ENCODE data around the gene KCNH2.

DNA sequence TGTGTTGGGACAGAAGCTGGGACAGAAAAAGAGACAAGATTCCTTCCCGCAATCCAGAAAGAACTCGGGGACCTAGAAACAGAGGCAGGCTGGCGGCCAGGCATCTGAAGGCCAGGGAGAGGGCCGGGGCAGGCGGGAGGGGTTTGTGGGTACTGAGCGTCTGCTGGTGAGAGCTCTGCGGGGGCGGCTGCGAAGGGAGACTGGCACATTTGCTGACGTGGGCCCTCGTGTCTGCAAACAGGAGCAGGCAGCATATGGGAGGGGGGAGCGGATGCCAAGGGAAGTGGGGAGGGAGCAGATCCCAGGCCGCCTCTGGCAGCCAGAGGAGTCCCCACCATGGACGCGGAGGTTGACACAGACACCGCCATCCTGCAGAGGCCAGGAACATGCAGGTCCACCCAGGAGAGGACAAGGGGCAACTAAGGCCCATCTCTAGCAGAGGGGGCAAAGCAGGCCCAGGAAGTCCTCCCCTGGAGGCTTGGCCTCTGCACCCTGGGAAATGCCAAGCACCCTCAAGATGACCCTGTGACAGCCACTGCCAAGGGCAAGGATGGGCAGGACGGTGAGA, 32.2 kb downstream of the KCNH2 start:
- TF ChIP-seq ZNF232 (CRISPR knock-in tag; IDR thresholded peaks at IDR 0.05) = no peak
- no peak for TF ChIP-seq SP1 (CRISPR knock-in tag; conservative IDR thresholded peaks at IDR 0.05)
- TF ChIP-seq, protein P1, sequence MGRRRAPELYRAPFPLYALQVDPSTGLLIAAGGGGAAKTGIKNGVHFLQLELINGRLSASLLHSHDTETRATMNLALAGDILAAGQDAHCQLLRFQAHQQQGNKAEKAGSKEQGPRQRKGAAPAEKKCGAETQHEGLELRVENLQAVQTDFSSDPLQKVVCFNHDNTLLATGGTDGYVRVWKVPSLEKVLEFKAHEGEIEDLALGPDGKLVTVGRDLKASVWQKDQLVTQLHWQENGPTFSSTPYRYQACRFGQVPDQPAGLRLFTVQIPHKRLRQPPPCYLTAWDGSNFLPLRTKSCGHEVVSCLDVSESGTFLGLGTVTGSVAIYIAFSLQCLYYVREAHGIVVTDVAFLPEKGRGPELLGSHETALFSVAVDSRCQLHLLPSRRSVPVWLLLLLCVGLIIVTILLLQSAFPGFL (CRISPR knock-in tag; IDR thresholded peaks at IDR 0.05; ENCODE audit: borderline replicate concordance) = no peak
- TF ChIP-seq, protein P2, sequence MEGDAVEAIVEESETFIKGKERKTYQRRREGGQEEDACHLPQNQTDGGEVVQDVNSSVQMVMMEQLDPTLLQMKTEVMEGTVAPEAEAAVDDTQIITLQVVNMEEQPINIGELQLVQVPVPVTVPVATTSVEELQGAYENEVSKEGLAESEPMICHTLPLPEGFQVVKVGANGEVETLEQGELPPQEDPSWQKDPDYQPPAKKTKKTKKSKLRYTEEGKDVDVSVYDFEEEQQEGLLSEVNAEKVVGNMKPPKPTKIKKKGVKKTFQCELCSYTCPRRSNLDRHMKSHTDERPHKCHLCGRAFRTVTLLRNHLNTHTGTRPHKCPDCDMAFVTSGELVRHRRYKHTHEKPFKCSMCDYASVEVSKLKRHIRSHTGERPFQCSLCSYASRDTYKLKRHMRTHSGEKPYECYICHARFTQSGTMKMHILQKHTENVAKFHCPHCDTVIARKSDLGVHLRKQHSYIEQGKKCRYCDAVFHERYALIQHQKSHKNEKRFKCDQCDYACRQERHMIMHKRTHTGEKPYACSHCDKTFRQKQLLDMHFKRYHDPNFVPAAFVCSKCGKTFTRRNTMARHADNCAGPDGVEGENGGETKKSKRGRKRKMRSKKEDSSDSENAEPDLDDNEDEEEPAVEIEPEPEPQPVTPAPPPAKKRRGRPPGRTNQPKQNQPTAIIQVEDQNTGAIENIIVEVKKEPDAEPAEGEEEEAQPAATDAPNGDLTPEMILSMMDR (IDR thresholded peaks at IDR 0.05) = no peak
- no peak for TF ChIP-seq ZNF138 (CRISPR knock-in tag; conservative IDR thresholded peaks at IDR 0.05)
- no peak for TF ChIP-seq E2F4 (CRISPR knock-in tag; IDR thresholded peaks at IDR 0.05; ENCODE audit: borderline replicate concordance, low read depth)
- no peak for TF ChIP-seq ESRRA (CRISPR knock-in tag; IDR thresholded peaks at IDR 0.05; ENCODE audit: borderline replicate concordance)
- no peak for TF ChIP-seq TEAD4 (CRISPR knock-in tag; IDR thresholded peaks at IDR 0.05)
- TF ChIP-seq, protein P3, sequence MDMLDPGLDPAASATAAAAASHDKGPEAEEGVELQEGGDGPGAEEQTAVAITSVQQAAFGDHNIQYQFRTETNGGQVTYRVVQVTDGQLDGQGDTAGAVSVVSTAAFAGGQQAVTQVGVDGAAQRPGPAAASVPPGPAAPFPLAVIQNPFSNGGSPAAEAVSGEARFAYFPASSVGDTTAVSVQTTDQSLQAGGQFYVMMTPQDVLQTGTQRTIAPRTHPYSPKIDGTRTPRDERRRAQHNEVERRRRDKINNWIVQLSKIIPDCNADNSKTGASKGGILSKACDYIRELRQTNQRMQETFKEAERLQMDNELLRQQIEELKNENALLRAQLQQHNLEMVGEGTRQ (CRISPR knock-in tag; IDR thresholded peaks at IDR 0.05) = no peak
- TF ChIP-seq, protein P4, sequence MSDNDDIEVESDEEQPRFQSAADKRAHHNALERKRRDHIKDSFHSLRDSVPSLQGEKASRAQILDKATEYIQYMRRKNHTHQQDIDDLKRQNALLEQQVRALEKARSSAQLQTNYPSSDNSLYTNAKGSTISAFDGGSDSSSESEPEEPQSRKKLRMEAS (CRISPR knock-in tag; IDR thresholded peaks at IDR 0.05) = no peak

Measured in WTC11 (cell line).